GM12878 (cell line): ENCODE results near the gene ELP2. TPM values are rescaled to one million over a fixed set of nuclear protein-coding genes. Genes with fewer than 3 reads are reported as not detected.
"Not testable (repeated sequence)": the region's sequence is repeated elsewhere in the genome, so short reads cannot be mapped to it uniquely, and the experiment has no call there.

ENCODE experiments used
- ATAC-seq: fragments of 200-7000 bp; cut with Tn5 transposase; 3 replicates; pipeline ENCODE4 v1.9.1; 2020; ENCODE audit warnings: mild to moderate bottlenecking, moderate library complexity
- BruUV-seq: library from RNA; stranded (reverse); fragments of 400-500 nt; replicated peaks from 2 replicates; lab custom pipeline; 2021; lab: Mats Ljungman, UMichigan
- CTCF ChIA-PET: fragments of 300-600 bp; sonication (Branson Sonifier 250); formaldehyde crosslinking; extraction: SDS; loops from one replicate; lab custom pipeline; 2021; ENCODE audit warnings: inconsistent platforms; lab: Yijun Ruan, JAX
- POLR2A ChIA-PET: fragments of 350-600 bp; formaldehyde crosslinking; extraction: SDS; loops from one replicate; lab custom pipeline; 2021; ENCODE audit warnings: inconsistent platforms; lab: Charles Lee
- RAD21 ChIA-PET: fragments of 300-600 bp; sonication (Branson Sonifier 250); formaldehyde crosslinking; loops from one replicate; lab custom pipeline; 2023; ENCODE audit warnings: antibody characterized with exemption; ENCODE audit not compliant: unreplicated experiment; lab: Charles Lee
- SMC1A ChIA-PET: fragments of 300-600 bp; sonication (Branson Sonifier 250); formaldehyde crosslinking; loops from one replicate; lab custom pipeline; 2023; ENCODE audit not compliant: unreplicated experiment, uncharacterized antibody; lab: Charles Lee
- DNase-seq: peaks from one replicate; pipeline ENCODE4 v3.0.0-alpha.2; 2011; ENCODE audit warnings: low read depth, low spot score
- FAIRE-seq: peaks from 3 replicates; lab custom pipeline; 2011; peaks lifted over from hg19 to GRCh38; lab: Jason Lieb, UNC
- H2AFZ ChIP-seq: 2 replicates; pipeline ENCODE4 v1.6.0; 2011; ENCODE audit warnings: low read depth, low read length, control low read depth; ENCODE audit not compliant: control insufficient read depth
- H3K27ac ChIP-seq: 2 replicates; pipeline ENCODE4 v1.5.1; 2011; ENCODE audit warnings: control low read depth; ENCODE audit not compliant: control insufficient read depth, insufficient read depth
- H3K27me3 ChIP-seq, 2 experiments: replicated peaks in 1 of 2; 2 replicates each; pipeline versions ENCODE4 v1.6.0 to v1.6.1; 2011; ENCODE audit warnings: low read length in 1 of 2; ENCODE audit not compliant: control insufficient read depth in 2 of 2, insufficient read depth in 2 of 2
- H3K36me3 ChIP-seq, 2 experiments: 2 replicates each; pipeline ENCODE4 v1.5.1; 2011; ENCODE audit warnings: low read length in 1 of 2; ENCODE audit not compliant: control insufficient read depth in 2 of 2, insufficient read depth in 2 of 2
- H3K4me1 ChIP-seq: 2 replicates; pipeline ENCODE4 v1.6.1; 2011; ENCODE audit warnings: mild to moderate bottlenecking, low read length, moderate library complexity, mixed read lengths; ENCODE audit not compliant: control insufficient read depth, insufficient read depth
- H3K4me2 ChIP-seq: 2 replicates; pipeline ENCODE4 v1.6.0; 2011; ENCODE audit warnings: control low read depth; ENCODE audit not compliant: control insufficient read depth, insufficient read depth
- H3K4me3 ChIP-seq: fragments of 200-600 bp; sonication (generic); 2 replicates; pipeline ENCODE4 v1.5.1; 2016
- H3K79me2 ChIP-seq: 2 replicates; pipeline ENCODE4 v1.6.0; 2011; ENCODE audit warnings: low read length; ENCODE audit not compliant: control insufficient read depth, insufficient read depth
- H3K9ac ChIP-seq: 2 replicates; pipeline ENCODE4 v1.8.0; 2011; ENCODE audit warnings: low read length, control low read depth, mixed read lengths; ENCODE audit not compliant: control insufficient read depth, insufficient read depth
- H3K9me3 ChIP-seq: replicated peaks from 3 replicates; pipeline ENCODE4 v1.5.1; 2011; ENCODE audit warnings: mild to moderate bottlenecking, low read length; ENCODE audit not compliant: control insufficient read depth, insufficient read depth
- H4K20me1 ChIP-seq: 2 replicates; pipeline ENCODE4 v1.6.0; 2011; ENCODE audit not compliant: control insufficient read depth, insufficient read depth
- BCLAF1 ChIP-seq: fragments of 450-650 bp; IDR thresholded peaks from 2 replicates; pipeline ENCODE4 v1.6.1; 2017; ENCODE audit warnings: antibody characterized with exemption, mild to moderate bottlenecking, moderate library complexity
- CHD4 ChIP-seq: fragments of 200-600 bp; sonication (generic); IDR thresholded peaks from 2 replicates; pipeline ENCODE4 v1.6.1; 2016; ENCODE audit warnings: mild to moderate bottlenecking
- POLR2AphosphoS2 ChIP-seq: IDR thresholded peaks from 2 replicates; pipeline ENCODE4 v1.6.1; 2011; ENCODE audit warnings: low read depth, mild to moderate bottlenecking, low read length, improper control_type of control experiment, moderate library complexity
- SP1 ChIP-seq: IDR thresholded peaks from one replicate; pipeline ENCODE4 v1.6.1; 2011; ENCODE audit warnings: low read depth, low read length
- ZBTB40 ChIP-seq: fragments of 450-650 bp; IDR thresholded peaks from 2 replicates; pipeline ENCODE4 v1.6.1; 2016; ENCODE audit warnings: mild to moderate bottlenecking, moderate library complexity, borderline replicate concordance
- WGBS: methylation state at CpG from one replicate; pipeline ENCODE4 v1.1.6; 2016; ENCODE audit warnings: low lambda C conversion rate; ENCODE audit not compliant: insufficient replicate concordance, insufficient coverage; ENCODE audit errors: missing lambda C conversion rate; 5-methylcytosine and 5-hydroxymethylcytosine counted together
- in situ Hi-C: fragments of 300-500 bp; cut with MboI; formaldehyde crosslinking; loops from 9 replicates; pipeline ENCODE4 v1.14.3; 2018; ENCODE audit warnings: mixed read lengths
- intact Hi-C: fragments of 100-400 bp; cut with micrococcal nuclease; formaldehyde crosslinking; loops from one replicate; pipeline ENCODE4 v1.14.2; 2022; ENCODE audit not compliant: unreplicated experiment
- polyA plus RNA-seq, 11 experiments: library from polyadenylated mRNA; depleted of rRNA in 4 of 11; unstranded in 6 of 11; stranded (reverse) in 5 of 11; fragments of >200 nt; fragmentation: Nextera tagmentation in 4 of 11; fragmentation: Illumina TruSeq in 1 of 11; extraction: Ambion mirVana in 4 of 11; extraction: Trizol in 1 of 11; gene quantifications; 1 replicate in 1 of 11; 2 replicates in 10 of 11; pipeline versions ENCODE4 v1.2.1 to v1.2.3, GENCODE V29; 2011 to 2016; ENCODE audit warnings: inconsistent platforms in 2 of 11, missing spikeins in 2 of 11, low read depth in 1 of 11
- total RNA-seq, 4 experiments: library from RNA; depleted of rRNA in 3 of 4; stranded (reverse); fragments of >200 nt in 3 of 4; fragmentation: Illumina TruSeq in 1 of 4; extraction: Trizol in 1 of 4; gene quantifications; 2 replicates each; pipeline versions ENCODE4 v1.2.1 to v1.2.3, GENCODE V29; 2013 to 2021

The ELP2 gene
- total and polyA plus RNA-seq, 10 of the 15 experiments (the other 5 are each of a cell fraction or from before 2014, with no cell fraction given) = 56.9 to 134 (median 88.5) TPM

- no peak for TF ChIP-seq ZBTB40
- TF ChIP-seq CHD4 = no peak
- TF ChIP-seq SP1 = no peak
- TF ChIP-seq BCLAF1 = no peak
- TF ChIP-seq POLR2AphosphoS2 = no peak
Observed at GRCh38 chr18:36089001-36089400, 40.7 kb upstream of the ELP2 start (continued).

- H3K36me3 ChIP-seq, H4K20me1 ChIP-seq, H2AFZ ChIP-seq, H3K27me3 ChIP-seq, BruUV-seq, H3K4me2 ChIP-seq, FAIRE-seq, ATAC-seq, H3K9me3 ChIP-seq, H3K27ac ChIP-seq, H3K4me1 ChIP-seq, H3K4me3 ChIP-seq, H3K79me2 ChIP-seq, H3K9ac ChIP-seq, DNase-seq: not testable (repeated sequence)
- intact Hi-C loops (loop anchor here (10.0 kb wide), 2 partner anchors 483 to 573 kb away; no protein-coding TSS in a partner anchor), in situ Hi-C loops (loop anchor here (5.0 to 10.0 kb wide), 2 partner anchors 190 to 483 kb away; no protein-coding TSS in a partner anchor)
- WGBS = 57% methylated on average over 5 of the region's 5 CpGs
- ChIA-PET CTCF (interaction anchor here (1.5 to 9.3 kb wide), 3 partner anchors 8 to 192 kb away, joined by 4 to 178 read pairs (median 37); no protein-coding TSS in a partner anchor), RAD21 (interaction anchor here (1.3 to 4.5 kb wide), 2 partner anchors 26 to 190 kb away, joined by 3 to 99 read pairs; no protein-coding TSS in a partner anchor), POLR2A (interaction anchor here (0.7 kb wide), 1 partner anchor 648 kb away, joined by 5 read pairs; no protein-coding TSS in a partner anchor), SMC1A (interaction anchor here (0.7 to 1.2 kb wide), 2 partner anchors 75 to 88 kb away, joined by 3 to 4 read pairs; no protein-coding TSS in a partner anchor)
Observed at GRCh38 chr18:36092116-36092515, 37.6 kb upstream of the ELP2 start.
